GM19023 (cell line): ENCODE results near the gene CACNA2D3.

Source experiments
- ATAC-seq: cut with Tn5 transposase; IDR thresholded peaks from one replicate; pipeline ENCODE4 v1.9.1; 2021; ENCODE audit warnings: mild to moderate bottlenecking, moderate library complexity; ENCODE audit not compliant: unreplicated experiment

The CACNA2D3 gene

GRCh38 chr3:54713031-54713430, 590.7 kb downstream of the CACNA2D3 start:
- ATAC-seq = no peak

GRCh38 chr3:54713455-54713854, 591.1 kb downstream of the CACNA2D3 start:
- no peak for ATAC-seq

- ATAC-seq = no peak
Measured at GRCh38 chr3:54714035-54714434, 591.7 kb downstream of the CACNA2D3 start.

- ATAC-seq = no peak
Measured at GRCh38 chr3:54717506-54717905, 595.2 kb downstream of the CACNA2D3 start.

- no peak for ATAC-seq
Measured at GRCh38 chr3:54719914-54720313, 597.6 kb downstream of the CACNA2D3 start.

- no peak for ATAC-seq
Measured at GRCh38 chr3:54720604-54721003, 598.3 kb downstream of the CACNA2D3 start.

- ATAC-seq = no peak
Measured at GRCh38 chr3:54731732-54732445, 609.5 kb downstream of the CACNA2D3 start.

- no peak for ATAC-seq
Measured at GRCh38 chr3:54733106-54734006, 611.0 kb downstream of the CACNA2D3 start.

GRCh38 chr3:54736459-54736858, 614.1 kb downstream of the CACNA2D3 start:
- no peak for ATAC-seq

- no peak for ATAC-seq
Measured at GRCh38 chr3:54743755-54744154, 621.4 kb downstream of the CACNA2D3 start.

GRCh38 chr3:54744291-54744690, 621.9 kb downstream of the CACNA2D3 start:
- no peak for ATAC-seq

GRCh38 chr3:54745843-54746242, 623.5 kb downstream of the CACNA2D3 start:
- no peak for ATAC-seq

- no peak for ATAC-seq
Measured at GRCh38 chr3:54746722-54747121, 624.4 kb downstream of the CACNA2D3 start.

- no peak for ATAC-seq
Measured at GRCh38 chr3:54755756-54756155, 633.4 kb downstream of the CACNA2D3 start.

GRCh38 chr3:54756330-54756731, 634.0 kb downstream of the CACNA2D3 start:
- no peak for ATAC-seq

- no peak for ATAC-seq
Measured at GRCh38 chr3:54758461-54758860, 636.1 kb downstream of the CACNA2D3 start.

- no peak for ATAC-seq
Measured at GRCh38 chr3:54759166-54759565, 636.8 kb downstream of the CACNA2D3 start.

- ATAC-seq = no peak
Measured at GRCh38 chr3:54760201-54760600, 637.8 kb downstream of the CACNA2D3 start.

GRCh38 chr3:54761637-54762036, 639.3 kb downstream of the CACNA2D3 start:
- ATAC-seq = no peak

GRCh38 chr3:54764911-54765310, 642.6 kb downstream of the CACNA2D3 start:
- no peak for ATAC-seq

GRCh38 chr3:54771050-54771449, 648.7 kb downstream of the CACNA2D3 start:
- ATAC-seq = no peak

GRCh38 chr3:54772051-54772450, 649.7 kb downstream of the CACNA2D3 start:
- ATAC-seq = no peak
